NCI-H510A (cell line): ENCODE results near the gene SCARB1.

ENCODE experiments used
- DNase-seq: peaks from one replicate; lab custom pipeline; 2025; lab: John Stamatoyannopoulos, UW

The SCARB1 gene

DNA sequence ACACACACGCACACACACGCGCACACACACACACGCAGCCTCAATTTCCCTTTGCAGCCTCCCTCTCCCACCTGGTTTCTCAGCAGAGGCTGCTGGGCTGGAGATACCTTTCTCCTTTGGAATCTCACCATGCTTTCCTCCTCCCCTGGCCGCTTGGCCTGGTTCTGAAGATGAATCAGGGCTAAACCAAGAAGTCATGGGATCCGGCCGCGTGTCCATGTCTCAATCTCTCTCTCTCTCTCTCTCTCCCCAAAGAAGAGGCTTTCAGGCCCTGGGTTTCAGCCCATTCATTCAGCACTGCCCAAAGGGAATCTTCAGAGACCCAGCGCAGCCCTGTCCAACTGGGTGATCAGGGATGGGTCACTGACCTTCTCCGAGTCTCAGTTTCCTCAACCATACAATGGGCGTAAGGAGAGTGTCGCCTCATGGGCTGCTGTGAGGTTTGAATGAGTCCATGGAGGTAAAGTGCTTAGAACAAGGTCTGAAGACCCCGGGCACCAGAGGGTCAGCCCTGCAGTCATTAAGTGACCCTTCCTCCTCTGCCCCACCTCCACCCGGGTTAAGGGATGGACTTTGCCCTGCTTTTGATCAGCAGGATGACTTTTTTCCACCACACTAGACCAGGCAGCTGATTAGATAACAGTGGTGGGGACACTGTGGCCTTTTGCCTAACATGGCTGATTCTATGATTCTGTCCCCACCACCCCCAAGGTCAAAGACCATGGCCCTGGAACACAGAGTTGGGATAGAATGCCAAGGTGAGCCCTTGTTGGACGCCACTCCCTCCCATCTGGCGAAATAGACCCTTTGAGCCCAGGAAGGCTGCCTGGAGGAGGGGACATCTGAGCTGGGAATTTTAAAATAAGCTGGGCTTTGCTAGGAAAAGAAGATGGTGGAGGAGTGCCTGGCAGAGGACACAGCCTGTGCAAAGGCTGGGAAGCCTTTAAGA is 42.1 kb downstream of the SCARB1 start:
- no peak for DNase-seq

DNA sequence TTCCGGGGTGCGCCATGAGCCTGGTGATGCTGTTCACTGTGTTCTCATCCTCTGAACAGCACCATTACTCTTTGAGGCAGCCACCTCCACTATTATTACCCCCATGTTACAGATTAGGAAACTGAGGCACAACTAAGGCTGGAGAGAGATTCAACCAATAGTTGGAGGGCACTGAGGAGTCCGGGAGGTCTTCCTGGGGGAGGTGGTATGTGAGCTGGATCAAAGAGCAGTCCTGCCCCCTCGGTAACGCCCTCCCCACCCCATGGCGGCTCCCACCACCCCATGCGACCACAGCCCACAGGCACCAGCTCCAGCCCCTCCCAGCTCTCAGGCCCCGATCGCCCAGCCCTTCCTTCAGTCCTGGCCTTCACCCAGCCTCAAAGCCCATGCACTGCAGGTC is 43.5 kb downstream of the SCARB1 start:
- no peak for DNase-seq

DNA sequence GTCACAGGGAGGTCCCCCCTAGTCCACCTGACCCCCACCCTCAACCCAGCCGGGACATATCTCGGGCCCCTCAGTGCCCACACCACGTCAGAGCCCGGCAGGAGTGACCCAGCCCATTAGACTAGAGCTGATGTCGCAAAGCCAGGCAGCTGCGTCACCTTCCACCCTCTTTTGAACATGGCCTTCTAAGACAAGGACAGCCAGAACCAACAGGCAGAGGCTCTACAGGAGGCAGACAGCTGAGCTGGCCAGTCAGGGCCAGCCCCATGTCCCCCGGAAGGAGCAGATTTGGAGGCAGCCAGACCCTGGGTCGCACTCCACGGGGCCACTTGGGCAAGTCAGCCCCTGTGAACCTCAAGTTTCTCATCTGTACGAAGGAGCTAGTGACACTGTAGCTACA is 44.1 kb downstream of the SCARB1 start:
- DNase-seq = no peak

DNA sequence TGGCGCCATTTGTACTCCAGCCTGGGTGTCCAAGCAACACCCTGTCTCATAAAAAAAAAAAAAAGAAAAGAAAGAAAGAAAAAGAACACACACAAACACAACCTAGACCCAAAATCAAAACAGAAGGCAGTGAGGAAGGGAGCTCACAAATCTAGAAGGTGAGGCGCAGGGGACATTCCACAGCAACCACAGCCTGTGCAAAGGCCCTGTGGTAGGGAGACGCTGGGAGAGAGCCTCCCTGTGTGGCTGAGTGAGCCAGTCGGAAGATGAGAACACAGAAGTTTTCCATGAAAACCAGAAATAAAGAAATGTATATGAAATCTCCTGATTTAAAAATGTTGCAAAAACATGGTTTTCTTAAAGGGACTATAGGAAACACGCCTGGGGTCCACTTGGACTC is 44.6 kb downstream of the SCARB1 start:
- no peak for DNase-seq

DNA sequence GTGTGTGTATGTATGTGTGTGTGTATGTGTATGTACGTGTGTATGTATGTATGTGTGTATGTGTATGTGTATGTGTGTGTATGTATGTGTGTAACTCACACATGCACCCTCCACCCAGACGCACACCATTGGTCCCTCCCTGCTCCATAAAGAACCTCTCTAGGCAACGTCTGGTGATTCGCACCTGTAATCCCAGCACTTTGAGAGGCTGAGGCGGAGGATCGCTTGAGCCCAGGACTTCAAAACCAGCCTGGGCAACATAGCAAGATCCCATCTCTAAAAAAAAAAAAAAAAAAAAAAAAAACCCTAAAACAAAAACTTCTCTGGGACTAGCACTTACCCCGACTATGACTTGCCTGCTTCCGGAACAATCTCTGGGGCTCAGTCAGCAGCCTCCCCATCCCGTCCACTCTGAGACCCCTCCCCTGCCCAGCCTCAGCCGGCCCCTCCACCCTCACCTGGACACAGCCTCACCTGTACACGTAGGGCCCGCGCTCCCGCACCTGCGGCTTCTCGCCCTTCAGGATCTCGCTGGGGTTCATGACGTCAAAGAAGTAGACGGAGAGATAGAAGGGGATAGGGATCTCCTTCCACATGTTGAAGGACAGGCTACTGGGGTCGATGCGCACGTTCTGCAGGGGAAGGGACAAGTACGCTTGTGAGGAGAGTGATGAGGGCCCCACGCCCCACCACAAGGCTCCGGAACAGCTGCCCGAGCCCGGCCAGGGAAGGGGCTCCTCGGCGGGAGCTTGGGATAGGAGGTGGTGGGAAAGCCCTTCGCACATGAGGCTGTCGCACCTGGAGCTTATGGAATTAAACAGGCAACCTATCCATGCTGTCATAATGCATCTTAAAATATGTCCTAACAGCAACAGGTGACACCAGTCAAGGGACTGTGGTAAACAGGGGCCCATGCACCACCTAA is 46.3 kb downstream of the SCARB1 start:
- no peak for DNase-seq

DNA sequence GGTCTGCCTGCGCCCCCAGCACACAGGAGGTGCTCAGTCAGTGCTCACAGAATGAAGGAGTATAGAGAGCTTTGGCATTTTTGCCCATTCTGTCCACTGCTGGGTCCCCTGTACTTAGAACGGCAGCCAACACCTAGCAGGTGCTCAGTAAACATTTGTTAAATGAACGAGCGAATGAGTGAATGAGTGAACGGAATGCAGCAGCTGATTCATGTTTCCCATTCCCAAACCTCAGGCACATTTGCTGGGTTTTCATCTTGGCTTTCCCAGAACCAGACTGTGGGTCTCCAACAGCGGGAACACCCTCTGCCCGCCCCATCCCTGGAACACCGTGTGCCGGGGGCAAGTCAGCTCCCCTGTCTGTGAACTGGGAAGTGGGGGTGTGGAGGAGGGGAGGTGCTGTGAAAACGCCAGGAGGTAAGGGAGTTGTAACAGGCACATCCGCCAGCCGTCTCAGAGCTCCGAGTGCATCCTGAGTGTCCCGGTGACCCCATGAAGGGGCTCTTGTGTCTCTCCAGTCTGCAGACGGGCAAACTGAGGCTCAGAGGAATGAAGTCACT is 47.3 kb downstream of the SCARB1 start:
- no peak for DNase-seq

DNA sequence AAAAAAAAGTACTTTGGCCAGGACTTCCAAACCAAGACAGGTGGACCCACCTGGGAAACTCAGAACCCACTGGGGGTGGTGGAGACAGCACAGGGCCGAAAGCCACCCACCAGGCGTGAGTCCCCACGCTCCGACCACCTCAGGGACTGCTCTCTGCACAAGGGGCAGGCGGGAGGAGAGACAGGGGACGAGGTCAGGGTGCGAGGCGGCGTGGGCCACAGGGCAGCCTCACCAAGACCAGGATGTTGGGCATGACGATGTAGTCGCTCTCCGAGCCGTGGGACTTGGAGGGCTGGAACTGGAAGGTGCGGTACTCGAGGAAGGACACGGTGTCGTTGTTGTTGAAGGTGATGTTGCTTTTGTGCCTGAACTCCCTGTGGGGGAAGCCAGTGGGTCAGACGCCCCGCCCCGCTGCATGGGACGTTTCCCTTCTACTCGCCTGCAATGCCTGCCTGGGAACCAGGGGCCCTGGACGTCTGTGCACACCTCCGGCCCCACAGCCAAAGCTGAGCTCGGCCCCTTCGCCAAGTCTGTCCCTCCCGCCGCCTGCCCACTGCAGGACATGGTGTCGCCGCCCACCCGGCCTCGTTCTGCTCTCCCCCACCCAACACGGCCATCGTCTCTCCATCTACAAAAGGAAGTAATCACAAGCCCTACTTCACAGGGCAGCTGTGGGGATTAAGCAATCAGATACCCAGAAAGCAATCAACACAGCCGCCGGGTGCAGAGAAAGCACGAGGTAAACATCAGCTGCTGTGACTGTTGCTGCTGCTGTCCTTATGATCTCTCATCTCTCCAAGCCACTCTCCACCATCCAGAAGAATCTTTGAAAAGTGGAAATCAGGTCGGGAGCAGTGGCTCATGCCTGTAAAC is 48.7 kb downstream of the SCARB1 start:
- peak; percentile 80 for DNase-seq

DNA sequence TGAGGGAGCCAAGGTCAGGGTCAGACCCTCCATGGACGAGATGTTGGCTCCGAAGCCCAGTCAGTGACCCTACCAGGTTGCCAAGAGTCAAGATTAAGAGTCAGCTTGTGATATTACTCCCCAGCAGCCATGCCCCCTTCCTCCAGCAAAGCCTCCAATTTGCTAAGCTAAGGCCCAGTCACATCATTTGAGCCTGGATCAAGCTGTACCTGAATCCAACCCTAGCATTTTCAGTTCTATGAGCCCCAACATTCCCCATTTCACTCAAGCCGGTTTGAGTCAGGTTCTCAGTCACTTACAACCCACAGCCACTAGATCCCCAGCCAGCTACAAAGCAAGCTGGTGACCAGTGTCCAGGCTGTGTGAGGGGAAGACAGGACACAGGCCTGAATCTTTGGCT is 49.9 kb downstream of the SCARB1 start:
- DNase-seq = no peak

DNA sequence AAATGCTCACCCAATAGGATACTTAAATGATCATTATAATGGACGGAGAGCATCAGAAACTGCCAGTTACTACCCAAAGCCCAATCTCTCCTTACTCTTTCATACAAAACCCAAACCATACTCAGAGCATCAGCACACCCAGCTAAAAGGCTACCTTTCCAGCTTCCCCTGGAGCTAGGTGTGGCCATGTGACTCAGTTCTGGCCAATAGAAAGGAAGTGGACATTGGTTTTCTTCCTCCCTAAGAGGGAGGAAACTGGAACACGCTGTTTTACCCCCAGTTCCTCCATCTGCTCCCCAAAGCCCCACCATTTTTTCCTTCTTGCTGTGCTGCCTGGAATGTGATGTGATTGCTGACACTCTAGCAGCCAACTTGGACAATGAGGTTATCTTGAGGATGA is 50.7 kb downstream of the SCARB1 start:
- DNase-seq = no peak

DNA sequence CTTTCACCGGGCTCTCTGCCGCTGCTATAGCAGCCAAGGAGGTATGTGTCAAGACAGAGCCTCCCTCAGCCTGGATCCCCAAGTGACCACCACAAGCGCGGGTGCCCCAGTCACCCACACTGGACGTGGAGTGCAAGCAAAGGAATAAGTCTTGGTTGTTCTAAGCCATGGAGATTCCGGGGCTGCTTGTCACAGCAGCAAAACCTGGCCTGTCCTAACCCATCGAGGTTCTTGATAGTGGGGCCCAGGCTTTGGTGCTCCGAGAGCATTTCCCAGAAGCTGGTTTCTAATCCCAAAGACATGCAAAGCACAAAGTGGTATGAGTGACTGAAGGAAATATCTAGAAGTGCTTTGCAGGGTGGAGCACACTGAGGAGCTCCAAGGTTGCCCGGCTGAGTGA is 51.3 kb downstream of the SCARB1 start:
- no peak for DNase-seq

DNA sequence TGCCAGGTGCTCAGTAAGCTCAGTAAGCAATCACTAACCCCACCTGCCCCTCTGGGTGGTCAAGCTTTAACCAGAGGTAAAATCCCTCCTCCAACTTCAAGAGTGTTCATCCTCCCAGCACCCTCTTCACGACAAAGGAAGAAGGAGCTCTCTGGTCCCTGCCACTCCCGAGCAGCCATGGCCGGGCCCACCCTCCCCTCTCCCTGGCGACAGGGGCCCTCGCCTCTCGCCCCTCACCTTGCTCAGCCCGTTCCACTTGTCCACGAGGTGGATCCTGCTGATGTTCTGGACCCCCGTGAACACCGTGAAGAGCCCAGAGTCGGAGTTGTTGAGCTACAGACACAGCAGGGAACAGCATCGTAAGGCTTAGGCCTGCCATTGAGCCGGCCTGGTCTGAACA is 52.0 kb downstream of the SCARB1 start:
- no peak for DNase-seq

DNA sequence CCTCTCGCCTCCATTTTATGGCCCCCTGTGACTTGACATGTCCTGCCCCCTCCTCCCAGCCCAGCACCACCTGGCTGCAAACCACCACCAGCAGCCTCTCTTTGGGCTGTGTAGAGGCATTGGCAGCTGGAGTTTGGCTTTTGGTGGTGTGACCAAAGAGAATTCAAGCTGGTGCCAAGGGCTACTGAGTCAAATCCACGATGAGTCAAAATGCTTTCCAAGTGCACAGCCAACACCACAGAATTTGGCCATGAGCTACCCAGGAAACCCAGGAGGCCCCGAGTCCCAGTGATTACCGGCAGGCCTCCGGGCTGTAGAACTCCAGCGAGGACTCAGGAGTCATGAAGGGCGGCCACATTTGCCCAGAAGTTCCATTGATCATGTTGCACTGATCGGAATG is 53.8 kb downstream of the SCARB1 start:
- DNase-seq = no peak

DNA sequence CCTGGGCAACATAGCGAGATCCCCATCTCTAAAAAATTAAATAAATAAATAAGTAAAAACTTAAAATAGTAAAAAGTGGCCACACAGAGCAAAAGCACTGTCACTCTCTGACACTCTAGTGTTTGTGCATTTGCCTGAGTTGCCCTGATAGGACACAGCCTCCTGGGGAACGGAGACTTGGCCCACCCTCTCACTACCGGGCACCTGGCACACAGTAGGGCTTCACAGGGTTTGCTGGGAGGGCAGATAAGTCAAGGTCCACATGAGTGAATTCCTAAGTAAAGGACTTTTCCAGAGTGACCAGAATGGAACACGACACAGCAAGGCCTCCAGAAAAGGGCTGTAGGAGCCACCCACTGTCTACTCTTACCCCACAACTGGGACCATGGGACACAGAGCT is 54.3 kb downstream of the SCARB1 start:
- DNase-seq = no peak

DNA sequence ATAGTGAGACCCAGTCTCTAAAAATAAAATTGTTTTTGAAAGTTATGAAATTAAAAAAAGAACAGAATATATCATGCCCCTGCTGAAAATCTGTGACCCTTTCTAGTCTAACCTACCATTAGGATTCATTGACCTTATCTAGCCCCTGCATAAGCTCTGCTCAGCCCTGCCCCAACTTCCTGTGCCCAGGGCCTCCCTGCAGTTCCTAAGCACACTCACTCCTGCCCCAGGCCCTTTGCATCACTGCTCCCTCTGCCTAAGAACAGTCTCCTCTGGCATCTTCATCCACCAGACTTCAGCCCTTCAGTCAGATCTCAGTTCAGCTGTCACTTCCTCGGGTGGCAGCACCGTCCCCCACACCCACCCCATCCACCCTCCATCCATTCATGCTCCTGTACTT is 55.4 kb downstream of the SCARB1 start:
- DNase-seq = no peak

DNA sequence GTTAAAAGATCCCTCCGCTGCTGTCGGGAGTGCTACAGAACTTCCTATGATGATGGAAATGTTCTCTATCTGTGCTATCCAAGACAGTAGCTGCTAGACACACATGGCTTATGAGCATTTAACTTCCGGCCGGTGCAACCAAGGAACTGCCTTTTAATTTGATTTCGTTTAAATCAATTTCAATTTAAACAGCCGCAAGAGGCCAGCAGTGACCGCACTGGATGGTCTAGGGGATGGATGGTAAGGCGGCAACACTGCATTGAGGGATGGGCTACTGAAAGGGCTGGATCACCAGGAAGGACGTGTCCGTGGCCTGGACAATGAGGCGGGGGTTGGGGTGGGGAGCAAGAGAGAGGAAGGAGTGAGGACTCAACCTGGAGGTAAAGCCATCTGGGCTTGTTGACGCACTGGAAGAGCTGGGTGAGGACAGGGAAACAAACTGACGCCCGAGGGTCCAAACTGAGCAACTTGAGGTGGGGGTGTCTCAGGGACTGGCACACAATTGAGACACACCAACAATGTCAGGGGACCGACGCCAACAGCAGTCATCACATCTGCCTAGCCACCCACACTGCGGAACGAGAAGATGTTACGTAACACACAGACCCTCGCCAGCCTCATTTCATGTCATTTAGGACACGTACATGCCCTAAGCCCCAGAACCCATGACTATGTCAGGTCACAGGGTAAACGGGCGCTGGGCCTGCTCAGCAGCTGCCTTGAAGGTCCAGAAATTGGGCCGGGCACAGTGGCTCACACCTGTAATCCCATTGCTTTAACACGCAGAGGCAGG is 57.6 kb downstream of the SCARB1 start:
- no peak for DNase-seq

DNA sequence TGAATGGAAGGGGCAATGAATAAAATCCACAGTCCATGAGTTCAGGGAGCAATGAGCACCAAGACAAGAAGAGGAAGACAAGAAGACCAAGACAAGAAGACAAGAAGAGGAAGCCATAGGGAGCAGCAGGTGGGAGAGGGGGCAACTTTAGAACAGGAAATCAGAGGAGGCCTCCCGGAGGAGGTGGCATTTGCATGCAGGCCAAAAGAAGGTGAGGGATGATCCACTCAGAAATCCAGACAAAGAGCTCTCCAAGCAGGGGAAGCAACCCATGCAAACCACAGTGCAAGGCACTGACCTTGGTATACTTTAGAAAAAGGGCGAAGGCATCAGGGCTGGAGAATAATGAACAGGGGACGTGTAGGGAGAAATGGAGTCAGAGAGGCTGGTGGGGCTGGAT is 58.6 kb downstream of the SCARB1 start:
- no peak for DNase-seq

DNA sequence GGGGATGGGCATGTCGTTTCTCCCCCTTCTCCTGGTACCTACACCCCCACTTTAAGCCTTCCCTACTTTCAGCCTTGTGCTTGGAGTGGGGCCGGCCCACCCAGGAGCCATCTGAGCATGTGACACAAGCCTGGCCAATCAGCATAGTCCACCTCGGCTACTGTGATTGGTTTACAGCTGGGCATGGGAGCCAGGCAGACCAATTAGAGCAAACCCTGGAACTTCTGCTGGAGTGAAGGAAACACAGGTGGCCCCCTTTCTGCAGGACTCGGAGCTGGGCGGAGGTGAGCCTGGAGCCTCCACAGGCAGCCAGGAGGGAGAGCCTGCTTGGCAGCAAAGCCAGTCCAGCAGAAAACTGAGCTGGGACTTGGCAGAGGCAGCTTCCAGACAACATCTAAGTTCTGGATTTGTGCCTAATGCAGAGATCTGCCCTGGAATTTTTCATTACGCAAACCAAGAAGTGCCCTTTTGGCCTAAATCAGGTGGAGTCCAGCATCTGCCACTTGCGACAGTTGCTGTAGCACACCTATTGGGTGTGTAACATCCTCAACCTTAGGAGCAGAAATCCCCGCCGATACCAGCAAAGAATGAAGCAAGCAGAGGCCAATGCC is 59.5 kb downstream of the SCARB1 start:
- DNase-seq = no peak

DNA sequence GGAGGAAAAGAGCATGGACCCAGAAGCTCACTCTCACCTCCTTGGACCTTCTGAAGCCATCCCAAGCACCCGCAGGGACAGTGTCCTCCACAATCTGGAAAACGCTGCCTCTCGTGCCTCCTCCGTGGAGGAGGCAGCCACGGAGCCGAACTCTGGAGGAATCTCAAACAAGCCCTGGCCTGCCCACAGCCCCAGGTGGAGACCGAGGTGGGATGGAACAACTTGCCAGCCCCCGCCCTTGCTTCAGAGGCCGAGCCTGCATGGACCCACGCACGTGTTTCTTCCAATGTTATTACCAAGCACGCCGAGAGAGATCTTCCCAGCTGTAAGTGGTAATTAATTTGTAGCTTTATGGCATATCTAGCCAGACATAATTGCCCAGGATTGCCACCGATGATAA is 61.3 kb downstream of the SCARB1 start:
- DNase-seq = no peak

DNA sequence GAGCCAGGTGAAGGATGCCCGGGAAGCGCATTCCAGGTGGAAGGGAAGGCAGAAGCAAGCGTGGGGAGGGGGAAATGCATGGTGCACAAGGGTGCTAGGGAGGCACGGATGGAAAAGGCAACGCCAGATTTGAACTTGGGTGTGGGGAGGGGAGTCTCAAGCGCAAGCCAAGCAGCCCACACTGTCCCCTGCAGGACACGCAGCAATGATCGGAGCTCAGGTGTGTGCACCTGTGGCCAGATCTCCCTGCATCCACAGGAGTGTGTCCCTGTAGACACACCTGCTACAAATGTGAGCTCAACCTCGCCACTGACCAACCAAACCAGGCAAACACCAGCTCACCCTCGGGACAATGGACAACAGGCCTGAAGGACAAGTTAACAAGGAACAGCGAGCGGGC is 63.2 kb downstream of the SCARB1 start:
- no peak for DNase-seq

DNA sequence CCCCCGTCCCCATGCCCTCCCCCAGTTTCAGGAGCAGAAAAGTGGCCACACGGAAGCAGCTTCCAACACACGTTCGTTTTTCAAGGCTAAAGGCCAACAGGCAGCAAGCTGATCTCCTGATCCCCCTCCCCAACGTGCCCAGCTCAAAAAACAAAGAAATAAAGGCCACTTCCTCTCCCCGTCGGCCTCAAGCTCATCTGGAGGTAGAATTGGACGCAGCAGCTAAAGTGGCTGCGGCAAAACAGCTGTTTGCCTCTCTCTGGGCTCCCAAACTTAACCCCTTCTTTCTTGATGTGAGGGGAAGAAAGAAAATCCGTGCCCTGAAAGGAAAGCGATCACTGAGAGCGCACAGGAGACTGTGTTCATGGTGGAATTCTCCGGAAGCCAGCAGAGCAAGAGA is 66.3 kb downstream of the SCARB1 start:
- no peak for DNase-seq
